G401 (cell line): ENCODE results near the gene HOXD8. TPM values are rescaled to one million over a fixed set of nuclear protein-coding genes. Genes with fewer than 3 reads are reported as not detected.
A peak's percentile ranks its signal among the peaks of the same experiment; 100 is the strongest.

Experiments used
- DNase-seq: peaks from one replicate; pipeline ENCODE4 v3.0.0-alpha.2; 2015; ENCODE audit warnings: low spot score
- in situ Hi-C: cut with HindIII; loops from 2 replicates; pipeline ENCODE4 v1.10.0; 2016; ENCODE audit warnings: low sequenced_read_pairs, mixed read lengths
- total RNA-seq: library from RNA; depleted of rRNA; stranded (reverse); fragments of >200 nt; shearing (Covaris generic); gene quantifications from 2 replicates; pipeline ENCODE4 v1.2.3, GENCODE V29; 2014

Gene HOXD8
- total RNA-seq, 1 experiment from 2014 or later: 4.2 TPM

- no peak for DNase-seq
- in situ Hi-C loops: no loop called here
These were observed 39.6 kb upstream of the HOXD8 start for GRCh38 chr2:176089843-176090395.

GRCh38 chr2:176090862-176091261 is 38.6 kb upstream of the HOXD8 start:
- DNase-seq: no peak
- in situ Hi-C loops: no loop called here

GRCh38 chr2:176091329-176092258 is 37.9 kb upstream of the HOXD8 start:
- no peak for DNase-seq
- in situ Hi-C loops: no loop called here

GRCh38 chr2:176092270-176093144 is 37.0 kb upstream of the HOXD8 start, which contains the start of gene HOXD13:
Gene HOXD13, plus strand, starts transcription at chr2:176092721. Its CDS starts 170 bp downstream, at chr2:176092891.
- DNase-seq: no peak
- in situ Hi-C loops: no loop called here

- no peak for DNase-seq
- in situ Hi-C loops: no loop called here
These were observed 36.2 kb upstream of the HOXD8 start for GRCh38 chr2:176093145-176093897.

- no peak for DNase-seq
- in situ Hi-C loops: no loop called here
These were observed 35.6 kb upstream of the HOXD8 start for GRCh38 chr2:176093898-176094249.

GRCh38 chr2:176094349-176094748 is 35.2 kb upstream of the HOXD8 start:
- no peak for DNase-seq
- in situ Hi-C loops: no loop called here

GRCh38 chr2:176095421-176095820 is 34.1 kb upstream of the HOXD8 start:
- no peak for DNase-seq
- in situ Hi-C loops: no loop called here

- in situ Hi-C loops: no loop called here
- DNase-seq: no peak
These were observed 33.1 kb upstream of the HOXD8 start for GRCh38 chr2:176096243-176096985.

GRCh38 chr2:176096986-176097819 is 32.3 kb upstream of the HOXD8 start:
- in situ Hi-C loops: no loop called here
- DNase-seq: peak; percentile 49

GRCh38 chr2:176097820-176098365 is 31.6 kb upstream of the HOXD8 start:
- in situ Hi-C loops: no loop called here
- no peak for DNase-seq

- in situ Hi-C loops: no loop called here
- no peak for DNase-seq
These were observed 30.9 kb upstream of the HOXD8 start for GRCh38 chr2:176098366-176099158.

GRCh38 chr2:176099159-176099727 is 30.3 kb upstream of the HOXD8 start:
- no peak for DNase-seq
- in situ Hi-C loops: no loop called here

GRCh38 chr2:176099728-176100546 is 29.6 kb upstream of the HOXD8 start, which contains the start of gene HOXD12:
Gene HOXD12, plus strand, starts transcription at chr2:176099795. Its CDS starts 7 bp downstream, at chr2:176099802.
- no peak for DNase-seq
- in situ Hi-C loops: no loop called here

GRCh38 chr2:176100547-176101140 is 28.9 kb upstream of the HOXD8 start:
- in situ Hi-C loops: no loop called here
- no peak for DNase-seq
